IMR-90 (cell line): ENCODE results near the gene PAXX. TPM values are rescaled to one million over a fixed set of nuclear protein-coding genes. Genes with fewer than 3 reads are reported as not detected.
A peak's percentile ranks its signal among the peaks of the same experiment; 100 is the strongest.

ENCODE experiments used
- ATAC-seq: fragments of 200-7000 bp; cut with Tn5 transposase; 2 replicates; pipeline ENCODE4 v1.9.1; 2020; ENCODE audit warnings: low read depth, mild to moderate bottlenecking, moderate library complexity
- BruUV-seq: library from RNA; stranded (reverse); fragments of 400-500 nt; replicated peaks from 2 replicates; lab custom pipeline; 2021; lab: Mats Ljungman, UMichigan
- CTCF ChIA-PET: fragments of 300-600 bp; formaldehyde crosslinking; extraction: SDS; loops from one replicate; lab custom pipeline; 2021; ENCODE audit warnings: antibody characterized with exemption; lab: Yijun Ruan, JAX
- POLR2A ChIA-PET: fragments of 300-600 bp; sonication (Branson Sonifier 250); formaldehyde crosslinking; loops from one replicate; lab custom pipeline; 2022; ENCODE audit warnings: antibody characterized with exemption; ENCODE audit not compliant: unreplicated experiment; lab: Charles Lee
- DNase-seq: peaks from one replicate; pipeline ENCODE4 v3.0.0; 2013
- H2AFZ ChIP-seq: replicated peaks from 2 replicates; pipeline ENCODE3; 2013; ENCODE audit warnings: low read length, mild to moderate bottlenecking; ENCODE audit not compliant: poor library complexity
- H2AK5ac ChIP-seq: 2 replicates; pipeline ENCODE4 v1.6.1; 2013; ENCODE audit warnings: low read depth, low read length, inconsistent platforms
- H2AK9ac ChIP-seq: replicated peaks from 2 replicates; pipeline ENCODE3; 2013; ENCODE audit warnings: mild to moderate bottlenecking, low read depth, low read length, moderate library complexity; ENCODE audit not compliant: poor library complexity
- H2BK120ac ChIP-seq: 2 replicates; pipeline ENCODE4 v1.6.1; 2013; ENCODE audit warnings: low read depth, low read length, inconsistent platforms
- H2BK15ac ChIP-seq: 3 replicates; pipeline ENCODE4 v1.6.1; 2013; ENCODE audit warnings: low read depth, low read length, inconsistent platforms
- H2BK20ac ChIP-seq: 2 replicates; pipeline ENCODE4 v1.6.1; 2013; ENCODE audit warnings: low read depth, mild to moderate bottlenecking, inconsistent platforms, low read length, moderate library complexity
- H2BK5ac ChIP-seq: 2 replicates; pipeline ENCODE4 v1.6.1; 2013; ENCODE audit warnings: mild to moderate bottlenecking, low read depth, low read length, inconsistent platforms; ENCODE audit not compliant: poor library complexity, severe bottlenecking
- H3K14ac ChIP-seq: replicated peaks from 2 replicates; pipeline ENCODE4 v1.6.1; 2013; ENCODE audit warnings: low read depth, low read length, inconsistent platforms
- H3K18ac ChIP-seq: 2 replicates; pipeline ENCODE4 v1.6.1; 2013; ENCODE audit warnings: low read depth, low read length, control low read depth
- H3K23ac ChIP-seq: 2 replicates; pipeline ENCODE4 v1.6.1; 2013; ENCODE audit warnings: low read depth, low read length, inconsistent platforms
- H3K27ac ChIP-seq: 2 replicates; pipeline ENCODE4 v1.5.1; 2013; ENCODE audit warnings: mild to moderate bottlenecking, control low read depth, low read length; ENCODE audit not compliant: insufficient read depth
- H3K27me3 ChIP-seq: 2 replicates; pipeline ENCODE4 v1.6.1; 2013; ENCODE audit warnings: low read length; ENCODE audit not compliant: control insufficient read depth, insufficient read depth
- H3K36me3 ChIP-seq: 2 replicates; pipeline ENCODE4 v1.6.1; 2013; ENCODE audit warnings: low read length, mixed read lengths; ENCODE audit not compliant: control insufficient read depth, insufficient read depth
- H3K4ac ChIP-seq: 2 replicates; pipeline ENCODE4 v1.6.1; 2013; ENCODE audit warnings: low read depth, low read length, inconsistent platforms
- H3K4me1 ChIP-seq: 2 replicates; pipeline ENCODE4 v1.6.1; 2013; ENCODE audit warnings: low read length, mixed read lengths; ENCODE audit not compliant: control insufficient read depth, insufficient read depth
- H3K4me2 ChIP-seq: 2 replicates; pipeline ENCODE4 v1.6.1; 2013; ENCODE audit warnings: low read depth, mild to moderate bottlenecking, control low read depth, low read length, moderate library complexity
- H3K4me3 ChIP-seq: 2 replicates; pipeline ENCODE4 v1.5.1; 2013; ENCODE audit warnings: low read depth, mild to moderate bottlenecking, control low read depth, low read length, moderate library complexity; ENCODE audit not compliant: insufficient read depth
- H3K56ac ChIP-seq: 2 replicates; pipeline ENCODE4 v1.6.1; 2013; ENCODE audit warnings: low read length, inconsistent platforms; ENCODE audit not compliant: insufficient read depth; ENCODE audit errors: extremely low read depth
- H3K79me1 ChIP-seq, 2 experiments: 2 replicates each; pipeline ENCODE4 v1.6.1; 2013; ENCODE audit warnings: low read length in 2 of 2, inconsistent platforms in 1 of 2, low read depth in 1 of 2
- H3K9ac ChIP-seq: 2 replicates; pipeline ENCODE4 v1.6.1; 2013; ENCODE audit warnings: low read depth, low read length, control low read depth
- H3K9me1 ChIP-seq: 2 replicates; pipeline ENCODE4 v1.6.1; 2013; ENCODE audit warnings: low read length, inconsistent platforms; ENCODE audit not compliant: insufficient read depth
- H3K9me3 ChIP-seq: 2 replicates; pipeline ENCODE4 v1.6.1; 2013; ENCODE audit warnings: low read length; ENCODE audit not compliant: control insufficient read depth, insufficient read depth
- H4K20me1 ChIP-seq: 2 replicates; pipeline ENCODE4 v1.6.1; 2013; ENCODE audit warnings: low read length, inconsistent platforms; ENCODE audit not compliant: insufficient read depth
- H4K5ac ChIP-seq: 2 replicates; pipeline ENCODE4 v1.6.1; 2013; ENCODE audit warnings: mild to moderate bottlenecking, low read depth, low read length, control low read depth
- H4K8ac ChIP-seq, 2 experiments: 2 replicates each; pipeline ENCODE4 v1.6.1; 2013; ENCODE audit warnings: low read depth in 2 of 2, low read length in 2 of 2, control low read depth in 1 of 2, inconsistent platforms in 1 of 2
- H4K91ac ChIP-seq: 2 replicates; pipeline ENCODE4 v1.6.1; 2013; ENCODE audit warnings: low read depth, low read length, inconsistent platforms; ENCODE audit not compliant: insufficient read depth
- CEBPB ChIP-seq: IDR thresholded peaks from 2 replicates; pipeline ENCODE4 v1.6.1; 2012; ENCODE audit warnings: low read depth, low read length, improper control_type of control experiment
- CHD1 ChIP-seq: IDR thresholded peaks from 2 replicates; pipeline ENCODE4 v1.6.1; 2012; ENCODE audit warnings: low read depth, low read length, improper control_type of control experiment
- CTCF ChIP-seq: conservative IDR thresholded peaks from 2 replicates; pipeline ENCODE4 v1.5.1; 2012; ENCODE audit warnings: mild to moderate bottlenecking, low read depth, low read length, improper control_type of control experiment
- ELK1 ChIP-seq: fragments of 150-350 bp; IDR thresholded peaks from 2 replicates; pipeline ENCODE4 v1.6.1; 2016; ENCODE audit warnings: low read depth, mild to moderate bottlenecking, low read length, moderate library complexity, borderline replicate concordance
- FOS ChIP-seq: fragments of 150-350 bp; IDR thresholded peaks from 2 replicates; pipeline ENCODE4 v1.6.1; 2016; ENCODE audit warnings: low read depth, low read length
- MAZ ChIP-seq: IDR thresholded peaks from 2 replicates; pipeline ENCODE4 v1.6.1; 2012; ENCODE audit warnings: low read depth, mild to moderate bottlenecking, low read length, improper control_type of control experiment, moderate library complexity, borderline replicate concordance
- MXI1 ChIP-seq: IDR thresholded peaks from 2 replicates; pipeline ENCODE4 v1.6.1; 2012; ENCODE audit warnings: low read depth, mild to moderate bottlenecking, low read length, moderate library complexity, borderline replicate concordance
- NFE2L2 ChIP-seq: fragments of 150-350 bp; IDR thresholded peaks from 2 replicates; pipeline ENCODE4 v1.6.1; 2016; ENCODE audit warnings: low read depth, mild to moderate bottlenecking, low read length
- RAD21 ChIP-seq: IDR thresholded peaks from 2 replicates; pipeline ENCODE4 v1.6.1; 2012; ENCODE audit warnings: low read length, improper control_type of control experiment
- SMC3 ChIP-seq: fragments of 150-350 bp; IDR thresholded peaks from 2 replicates; pipeline ENCODE4 v1.6.1; 2016; ENCODE audit warnings: low read depth, mild to moderate bottlenecking, antibody characterized with exemption, low read length, moderate library complexity
- WGBS, 2 experiments: methylation state at CpG; one replicate each; pipeline versions ENCODE4 v1.1.5 to v1.1.7; 2013; ENCODE audit warnings: missing lambda C conversion rate in 2 of 2; ENCODE audit not compliant: insufficient read length in 1 of 2; ENCODE audit errors: extremely low coverage in 2 of 2; 5-methylcytosine and 5-hydroxymethylcytosine counted together
- dilution Hi-C: fragments of 300-500 bp; cut with HindIII; formaldehyde crosslinking; loops from one replicate; pipeline ENCODE4 v1.14.3; 2018; ENCODE audit warnings: low sequenced_read_pairs; ENCODE audit not compliant: unreplicated experiment
- in situ Hi-C: fragments of 300-500 bp; cut with MboI; formaldehyde crosslinking; loops from 3 replicates; pipeline ENCODE4 v1.14.3; 2019; ENCODE audit warnings: low sequenced_read_pairs, inconsistent platforms, mixed read lengths
- intact Hi-C: fragments of 100-400 bp; cut with micrococcal nuclease; formaldehyde crosslinking; loops from 2 replicates; pipeline ENCODE4 v1.10.0; 2022
- polyA plus RNA-seq, 3 experiments: library from polyadenylated mRNA; depleted of rRNA; stranded (reverse); fragments of >200 nt; gene quantifications; 2 replicates each; pipeline ENCODE4 v1.2.3, GENCODE V29; 2012; ENCODE audit warnings: low replicate concordance in 1 of 3
- total RNA-seq: library from RNA; depleted of rRNA; stranded (reverse); fragments of >200 nt; gene quantifications from 2 replicates; pipeline ENCODE4 v1.2.3, GENCODE V29; 2012

PAXX gene
- total and polyA plus RNA-seq, 2 of the 4 experiments (the other 2 are of a cell fraction) = 5.7 to 24.6 TPM

GRCh38 chr9:136947955-136948510 is 44.2 kb upstream of the PAXX start:
- Histone ChIP-seq H4K91ac (no peak overlapping the region), H2AK5ac (peak overlapping the region; percentile 35; the same call in 1 of the 2 replicates), H3K4me2 (no peak overlapping the region), H3K23ac (no peak overlapping the region), H2BK15ac (no peak overlapping the region), H4K20me1 (peaks cover 10% of the 10 kb centered on the region), H3K27me3 (no peaks in the 10 kb centered on the region; the same call in 1 of the 2 replicates), H2BK20ac (no peak overlapping the region), H3K9me3 (no peaks in the 10 kb centered on the region), H2AK9ac (peak overlapping the region; percentile 78), H2BK5ac (no peak overlapping the region), H3K9me1 (peaks cover 4% of the 10 kb centered on the region), H3K18ac (no peak overlapping the region), H3K14ac (no peak overlapping the region), H3K4ac (no peak overlapping the region), H3K4me1 (peaks cover 4% of the 10 kb centered on the region), H3K56ac (no peak overlapping the region), H4K5ac (no peak overlapping the region), H3K4me3 (no peak overlapping the region), H3K27ac (no peak overlapping the region), H3K36me3 (no peaks in the 10 kb centered on the region; the same call in 1 of the 2 replicates), H3K9ac (no peak overlapping the region), H2BK120ac (no peak overlapping the region), H2AFZ (peak overlapping the region; percentile 76), H4K8ac (no peak overlapping the region), H3K79me1 (peaks cover 0 to 15% of the 10 kb centered on the region in 2 experiments; a peak in 3 of 4 replicates)
- ATAC-seq (no peak), DNase-seq (peak; percentile 4)
- in situ Hi-C loops = no loop called here
- TF ChIP-seq CTCF (peak; percentile 48), FOS (no peak), ELK1 (no peak), CHD1 (no peak), NFE2L2 (no peak), SMC3 (peak; percentile 41), RAD21 (peak; percentile 53), CEBPB (no peak), MAZ (no peak), MXI1 (no peak)
- dilution Hi-C loops = no loop called here
- 75% methylated on average over 2 of the region's 15 CpGs; no CpG with 5 or more reads in 1 of the 2 experiments for WGBS, 2 experiments
- ChIA-PET POLR2A (interaction anchor here (0.6 kb wide), 1 partner anchor 103 kb away, joined by 3 read pairs; no protein-coding TSS in a partner anchor), CTCF (interaction anchor here (0.6 to 2.0 kb wide), 10 partner anchors 10 to 99 kb away, joined by 3 to 27 read pairs (median 4); no protein-coding TSS in a partner anchor)
- intact Hi-C loops = loop anchor here (1.0 kb wide), 1 partner anchor 87 kb away; no protein-coding TSS in a partner anchor
- BruUV-seq = no TSS peak
